GM12873 (cell line): ENCODE data around the gene RHEX.

Source experiments
- CTCF ChIP-seq: IDR thresholded peaks from 2 replicates; pipeline ENCODE4 v1.5.1; 2012; ENCODE audit warnings: low read depth, mild to moderate bottlenecking, moderate library complexity, low read length, control low read depth; ENCODE audit not compliant: insufficient read depth; ENCODE audit errors: missing control alignments

Gene RHEX

GRCh38 chr1:206122686-206123085, 69.7 kb downstream of the RHEX start:
- TF ChIP-seq CTCF, result no peak

DNA sequence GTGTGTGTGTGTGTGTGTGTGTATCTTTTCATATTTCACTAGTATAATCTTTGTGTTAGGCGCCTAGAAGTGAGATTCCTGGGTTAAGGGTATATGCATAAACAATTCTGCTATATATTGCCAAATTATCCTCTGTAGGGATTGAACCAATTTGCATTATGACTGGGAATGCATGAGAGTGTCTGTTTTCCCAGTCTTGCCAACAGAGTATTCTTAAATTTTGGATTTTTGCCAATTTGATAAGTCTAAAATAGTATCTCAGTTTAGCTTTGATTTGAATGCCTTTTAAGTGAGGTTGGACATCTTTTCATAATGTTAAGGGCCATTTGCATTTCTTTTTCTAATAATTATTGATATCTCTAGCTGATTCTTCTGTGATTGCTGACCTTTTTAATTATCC, 72.4 kb downstream of the RHEX start:
- no peak for TF ChIP-seq CTCF

DNA sequence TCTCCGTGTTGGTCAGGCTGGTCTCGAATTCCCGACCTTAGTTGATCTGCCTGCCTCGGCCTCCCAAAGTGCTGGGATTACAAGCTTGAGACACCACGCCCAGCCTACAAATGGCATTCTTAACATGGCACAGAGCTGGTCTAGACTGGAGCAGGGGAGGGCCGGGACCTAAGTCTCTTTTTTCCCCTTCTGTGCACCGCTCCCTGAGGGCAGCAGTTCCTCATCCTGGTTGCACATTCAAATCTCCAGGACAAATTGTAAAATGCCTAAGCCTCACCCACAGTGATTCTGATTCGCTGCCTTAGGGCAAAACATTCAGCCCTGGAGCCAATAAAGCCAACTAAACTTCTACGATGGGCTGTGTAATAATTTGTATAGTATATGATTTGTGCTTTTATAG, 74.4 kb downstream of the RHEX start:
- TF ChIP-seq CTCF, result no peak

DNA sequence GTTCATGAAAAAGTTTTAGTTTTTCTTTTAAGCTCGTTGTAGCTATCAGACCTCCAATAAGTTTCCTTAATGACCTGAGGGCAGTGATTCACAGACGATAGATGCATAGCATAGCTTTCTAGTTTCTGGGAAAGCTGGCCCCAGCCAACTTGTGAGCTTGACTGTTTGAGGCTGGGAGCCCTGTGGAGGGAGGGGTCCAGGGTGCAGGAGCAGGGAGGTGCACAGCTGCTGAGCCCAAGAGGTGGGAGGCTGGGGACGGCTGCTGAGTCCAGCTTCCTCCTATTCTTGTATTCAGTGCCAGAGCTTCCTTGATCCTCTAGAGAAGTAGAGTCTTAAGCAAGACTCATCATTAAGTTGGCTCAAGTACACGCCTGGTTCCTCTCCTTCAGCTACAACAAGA, 75.2 kb downstream of the RHEX start:
- TF ChIP-seq CTCF, result no peak

DNA sequence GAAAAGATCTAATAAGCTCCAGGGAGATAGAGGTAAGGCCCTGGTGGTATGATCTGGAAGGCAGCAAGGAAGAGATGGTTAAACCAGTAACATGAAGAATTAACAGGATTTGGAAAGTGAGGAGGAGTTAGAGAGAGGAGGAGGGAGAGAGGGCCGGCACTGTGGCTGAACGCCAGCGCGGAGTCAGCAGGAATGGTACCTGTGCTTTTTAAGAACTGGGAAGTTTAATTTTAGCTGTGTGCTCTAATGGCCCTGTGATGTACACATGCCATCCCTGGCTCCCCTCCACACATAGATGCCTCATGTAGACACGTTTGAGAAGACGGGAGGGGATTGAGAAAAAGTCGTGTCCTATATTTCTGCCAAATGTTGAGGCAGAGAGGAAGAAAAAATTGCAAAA, 78.1 kb downstream of the RHEX start:
- TF ChIP-seq CTCF, result no peak

- TF ChIP-seq CTCF, result no peak
These were observed 80.9 kb downstream of the RHEX start for GRCh38 chr1:206133751-206134415.

DNA sequence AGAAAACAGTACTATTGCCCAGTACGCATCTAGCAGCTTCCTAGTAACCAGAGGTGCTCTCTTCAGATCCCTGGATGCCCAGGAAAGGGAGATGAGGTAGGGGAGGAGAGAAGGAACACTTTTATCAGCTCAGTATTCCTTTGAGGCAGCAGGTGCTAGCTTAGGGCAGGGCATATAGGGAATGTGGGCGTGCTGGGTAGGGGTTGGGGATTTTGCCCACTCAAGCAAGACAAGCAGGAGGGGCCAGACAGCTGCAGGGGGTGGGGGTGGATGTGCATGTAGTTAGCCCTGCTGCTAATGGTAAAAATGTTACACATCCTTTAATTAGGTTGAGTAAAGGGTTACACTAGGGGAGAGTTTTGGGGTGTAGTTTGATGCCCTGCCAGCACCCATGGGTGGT, 82.3 kb downstream of the RHEX start:
- TF ChIP-seq CTCF, result no peak
